GM12878 (cell line): ENCODE data around the gene HERC4.

ENCODE experiments used
- CTCF ChIP-seq, 3 experiments: IDR thresholded peaks in 2 of 3; conservative IDR thresholded peaks in 1 of 3; 2 replicates each; pipeline ENCODE4 v1.5.1; 2011; ENCODE audit warnings: low read depth in 3 of 3, low read length in 3 of 3, mild to moderate bottlenecking in 3 of 3, control low read depth in 2 of 3, moderate library complexity in 2 of 3, inconsistent platforms in 1 of 3, mixed read lengths in 1 of 3; ENCODE audit not compliant: control insufficient read depth in 2 of 3, insufficient read depth in 1 of 3; ENCODE audit errors: extremely low read depth in 1 of 3
- KDM1A ChIP-seq: fragments of 200-600 bp; sonication (generic); IDR thresholded peaks from 2 replicates; pipeline ENCODE4 v1.6.1; 2016; ENCODE audit warnings: borderline replicate concordance
- RFX5 ChIP-seq: IDR thresholded peaks from 2 replicates; pipeline ENCODE4 v1.6.1; 2011; ENCODE audit warnings: low read depth, low read length, improper control_type of control experiment

GRCh38 chr10:67883710-67884312 lies 191.3 kb downstream of the HERC4 start:
- TF ChIP-seq KDM1A, result no peak
- no peak for TF ChIP-seq RFX5
- no peak for TF ChIP-seq CTCF (IDR thresholded peaks at IDR 0.05 in 2 of 3, conservative IDR thresholded peaks at IDR 0.05 in 1 of 3; ENCODE audit: control insufficient read depth in 2 of 3, extremely low read depth in 1 of 3, insufficient read depth in 1 of 3, low read depth in 3 of 3, low read length in 3 of 3)
